Mesenchymal stem cell (in vitro differentiated cells and primary cell): ENCODE data around the gene MLXIP.

Experiments used
- DNase-seq: peaks from one replicate; pipeline ENCODE4 v3.0.0-alpha.2; 2013
- H2AFZ ChIP-seq: one replicate; pipeline ENCODE4 v1.6.1; 2013; ENCODE audit warnings: low read depth, mild to moderate bottlenecking, control low read depth, inconsistent platforms, low read length, moderate library complexity
- H2AK5ac ChIP-seq: 2 replicates; pipeline ENCODE4 v1.6.1; 2013; ENCODE audit warnings: low read length, moderate library complexity, mild to moderate bottlenecking, inconsistent platforms; ENCODE audit not compliant: severe bottlenecking
- H2BK120ac ChIP-seq: one replicate; pipeline ENCODE4 v1.6.1; 2013; ENCODE audit warnings: low read depth, mild to moderate bottlenecking, inconsistent platforms, low read length, moderate library complexity
- H2BK12ac ChIP-seq, 2 experiments: one replicate each; pipeline ENCODE4 v1.6.1; 2013; ENCODE audit warnings: inconsistent platforms in 2 of 2, low read length in 2 of 2, mild to moderate bottlenecking in 2 of 2, moderate library complexity in 2 of 2, control low read depth in 1 of 2
- H2BK15ac ChIP-seq: one replicate; pipeline ENCODE4 v1.6.1; 2013; ENCODE audit warnings: mild to moderate bottlenecking, low read depth, inconsistent platforms; ENCODE audit not compliant: poor library complexity, severe bottlenecking
- H2BK5ac ChIP-seq: 2 replicates; pipeline ENCODE4 v1.6.1; 2013; ENCODE audit warnings: low read depth, mild to moderate bottlenecking, low read length, control low read depth, inconsistent platforms; ENCODE audit not compliant: poor library complexity, severe bottlenecking
- H3K14ac ChIP-seq, 2 experiments: one replicate each; pipeline ENCODE4 v1.6.1; 2013; ENCODE audit warnings: inconsistent platforms in 2 of 2, low read length in 2 of 2, control low read depth in 1 of 2, mild to moderate bottlenecking in 1 of 2, moderate library complexity in 1 of 2
- H3K18ac ChIP-seq, 2 experiments: one replicate each; pipeline ENCODE4 v1.6.1; 2013; ENCODE audit warnings: inconsistent platforms in 2 of 2, low read length in 2 of 2, control low read depth in 1 of 2, low read depth in 1 of 2, mild to moderate bottlenecking in 1 of 2
- H3K23ac ChIP-seq, 2 experiments: one replicate each; pipeline ENCODE4 v1.6.1; 2013; ENCODE audit warnings: inconsistent platforms in 2 of 2, low read length in 2 of 2, mild to moderate bottlenecking in 2 of 2, moderate library complexity in 2 of 2, control low read depth in 1 of 2
- H3K27ac ChIP-seq: 2 replicates; pipeline ENCODE4 v1.5.1; 2013; ENCODE audit warnings: mild to moderate bottlenecking, moderate library complexity, low read length, control low read depth, inconsistent platforms; ENCODE audit not compliant: poor library complexity, severe bottlenecking
- H3K27me3 ChIP-seq, 2 experiments: 2 replicates each; pipeline versions ENCODE4 v1.6.1 to v1.7.0; 2013; ENCODE audit warnings: low read length in 2 of 2, mild to moderate bottlenecking in 2 of 2, moderate library complexity in 2 of 2, control low read depth in 1 of 2, inconsistent platforms in 1 of 2; ENCODE audit not compliant: control insufficient read depth in 1 of 2, insufficient read depth in 1 of 2
- H3K36me3 ChIP-seq, 2 experiments: 2 replicates each; pipeline versions ENCODE4 v1.6.1 to v1.7.0; 2013; ENCODE audit warnings: low read length in 2 of 2, control low read depth in 1 of 2, inconsistent platforms in 1 of 2, low read depth in 1 of 2, mild to moderate bottlenecking in 1 of 2; ENCODE audit not compliant: insufficient read depth in 2 of 2, control insufficient read depth in 1 of 2
- H3K4ac ChIP-seq, 2 experiments: one replicate each; pipeline ENCODE4 v1.6.1; 2013; ENCODE audit warnings: inconsistent platforms in 2 of 2, low read length in 2 of 2, mild to moderate bottlenecking in 2 of 2, moderate library complexity in 2 of 2, control low read depth in 1 of 2, low read depth in 1 of 2
- H3K4me1 ChIP-seq: 2 replicates; pipeline ENCODE4 v1.6.1; 2013; ENCODE audit warnings: low read depth, low read length, control low read depth; ENCODE audit not compliant: control insufficient read depth, insufficient read depth
- H3K4me2 ChIP-seq: 2 replicates; pipeline ENCODE4 v1.6.1; 2013; ENCODE audit warnings: low read length, mild to moderate bottlenecking, inconsistent platforms; ENCODE audit not compliant: poor library complexity, severe bottlenecking
- H3K4me3 ChIP-seq, 2 experiments: 2 replicates each; pipeline versions ENCODE4 v1.5.1 to v1.7.0; 2013; ENCODE audit warnings: low read length in 2 of 2, mild to moderate bottlenecking in 2 of 2, control low read depth in 1 of 2, low read depth in 1 of 2; ENCODE audit not compliant: insufficient read depth in 1 of 2
- H3K79me1 ChIP-seq: replicated peaks from 2 replicates; pipeline ENCODE4 v1.6.1; 2013; ENCODE audit warnings: mild to moderate bottlenecking, control low read depth, low read length, inconsistent platforms; ENCODE audit not compliant: poor library complexity, severe bottlenecking
- H3K9ac ChIP-seq: 2 replicates; pipeline ENCODE4 v1.7.0; 2013; ENCODE audit warnings: mild to moderate bottlenecking, low read length, moderate library complexity
- H3K9me3 ChIP-seq: 2 replicates; pipeline ENCODE4 v1.7.0; 2013; ENCODE audit warnings: mild to moderate bottlenecking, low read length; ENCODE audit not compliant: control insufficient read depth
- H4K8ac ChIP-seq: one replicate; pipeline ENCODE4 v1.6.1; 2013; ENCODE audit warnings: inconsistent platforms, mild to moderate bottlenecking, low read length, moderate library complexity
- H4K91ac ChIP-seq: one replicate; pipeline ENCODE4 v1.6.1; 2013; ENCODE audit warnings: mild to moderate bottlenecking, low read length, inconsistent platforms
- WGBS: methylation state at CpG from one replicate; pipeline ENCODE4 v1.1.7; 2013; ENCODE audit warnings: mixed read lengths; 5-methylcytosine and 5-hydroxymethylcytosine counted together

Gene MLXIP

GRCh38 chr12:122133192-122133950 lies 54.8 kb downstream of the MLXIP start:
- H3K79me1 ChIP-seq: peaks cover 5% of the 10 kb centered on the region
- no peak overlapping the region for H2BK5ac ChIP-seq
- H3K9ac ChIP-seq: no peak overlapping the region
- 93% methylated on average over 28 of the region's 28 CpGs for WGBS
- no peak overlapping the region for H4K91ac ChIP-seq
- no peak overlapping the region for H3K4me3 ChIP-seq
- H2AFZ ChIP-seq: no peak overlapping the region
- peaks cover 23% of the 10 kb centered on the region for H3K4me1 ChIP-seq
- peaks cover 79 to 82% of the 10 kb centered on the region in 2 experiments for H3K36me3 ChIP-seq
- no peak overlapping the region for H2BK120ac ChIP-seq
- no peak overlapping the region for H3K27ac ChIP-seq
- H2AK5ac ChIP-seq: no peak overlapping the region
- H3K23ac ChIP-seq: no peak overlapping the region
- H3K4me2 ChIP-seq: no peak overlapping the region
- no peak for DNase-seq
- H4K8ac ChIP-seq: no peak overlapping the region
- H3K18ac ChIP-seq: no peak overlapping the region
- no peaks in the 10 kb centered on the region for H3K9me3 ChIP-seq
- no peak overlapping the region for H2BK15ac ChIP-seq
- H3K14ac ChIP-seq: no peak overlapping the region
- H2BK12ac ChIP-seq: no peak overlapping the region
- no peak overlapping the region for H3K4ac ChIP-seq
- H3K27me3 ChIP-seq: no peaks in the 10 kb centered on the region

- 97% methylated on average over 18 of the region's 18 CpGs for WGBS
- H3K79me1 ChIP-seq: peaks cover 2% of the 10 kb centered on the region
- no peak overlapping the region for H2BK120ac ChIP-seq
- H2BK5ac ChIP-seq: no peak overlapping the region
- H3K23ac ChIP-seq: no peak overlapping the region
- no peak overlapping the region for H3K4ac ChIP-seq
- no peak overlapping the region for H2AFZ ChIP-seq
- no peak overlapping the region for H3K14ac ChIP-seq
- DNase-seq: no peak
- H3K27me3 ChIP-seq: no peaks in the 10 kb centered on the region
- no peak overlapping the region for H3K4me3 ChIP-seq
- H4K8ac ChIP-seq: no peak overlapping the region
- no peak overlapping the region for H3K4me2 ChIP-seq
- H4K91ac ChIP-seq: no peak overlapping the region
- H2BK15ac ChIP-seq: no peak overlapping the region
- no peak overlapping the region for H3K18ac ChIP-seq
- no peak overlapping the region for H3K9ac ChIP-seq
- no peaks in the 10 kb centered on the region for H3K9me3 ChIP-seq
- no peak overlapping the region for H3K27ac ChIP-seq
- no peak overlapping the region for H2BK12ac ChIP-seq
- H3K4me1 ChIP-seq: peaks cover 3% of the 10 kb centered on the region
- peaks cover 74 to 75% of the 10 kb centered on the region in 2 experiments for H3K36me3 ChIP-seq
- no peak overlapping the region for H2AK5ac ChIP-seq
Observed at GRCh38 chr12:122135437-122136031, 57.0 kb downstream of the MLXIP start.

DNA sequence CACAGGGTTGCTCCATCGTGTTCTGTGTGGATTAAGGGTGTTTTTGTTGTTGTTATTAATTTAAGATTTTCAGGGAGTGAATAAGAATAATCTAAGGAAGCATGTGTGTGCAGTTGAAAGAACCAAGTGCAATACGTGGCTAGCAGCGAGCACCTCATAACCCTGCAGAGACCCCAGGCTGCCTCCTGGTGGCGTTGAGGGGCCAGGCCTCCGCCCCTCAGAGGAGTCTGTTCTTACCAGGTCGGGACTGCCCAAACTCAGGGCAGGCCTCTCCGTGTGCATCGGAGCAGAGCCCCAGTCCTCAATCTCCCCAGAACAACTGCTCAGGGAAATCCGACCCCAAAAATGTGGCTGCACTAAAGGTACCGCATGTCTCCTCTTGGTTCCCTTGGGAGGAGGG lies 58.7 kb downstream of the MLXIP start:
- Histone ChIP-seq H3K18ac (no peak overlapping the region), H4K91ac (no peak overlapping the region), H3K36me3 (peaks cover 81% of the 10 kb centered on the region in 2 experiments), H3K14ac (no peak overlapping the region), H3K4ac (no peak overlapping the region), H2AFZ (no peak overlapping the region), H4K8ac (no peak overlapping the region), H2AK5ac (no peak overlapping the region), H3K4me3 (no peak overlapping the region), H3K4me1 (no peaks in the 10 kb centered on the region), H2BK12ac (no peak overlapping the region), H3K4me2 (no peak overlapping the region), H2BK15ac (no peak overlapping the region), H3K27me3 (no peaks in the 10 kb centered on the region), H3K79me1 (peaks cover 2% of the 10 kb centered on the region), H3K27ac (no peak overlapping the region), H2BK5ac (no peak overlapping the region), H3K23ac (no peak overlapping the region), H3K9ac (no peak overlapping the region), H2BK120ac (no peak overlapping the region), H3K9me3 (no peaks in the 10 kb centered on the region)
- DNase-seq: no peak
- 67% methylated on average over 8 of the region's 10 CpGs for WGBS

DNA sequence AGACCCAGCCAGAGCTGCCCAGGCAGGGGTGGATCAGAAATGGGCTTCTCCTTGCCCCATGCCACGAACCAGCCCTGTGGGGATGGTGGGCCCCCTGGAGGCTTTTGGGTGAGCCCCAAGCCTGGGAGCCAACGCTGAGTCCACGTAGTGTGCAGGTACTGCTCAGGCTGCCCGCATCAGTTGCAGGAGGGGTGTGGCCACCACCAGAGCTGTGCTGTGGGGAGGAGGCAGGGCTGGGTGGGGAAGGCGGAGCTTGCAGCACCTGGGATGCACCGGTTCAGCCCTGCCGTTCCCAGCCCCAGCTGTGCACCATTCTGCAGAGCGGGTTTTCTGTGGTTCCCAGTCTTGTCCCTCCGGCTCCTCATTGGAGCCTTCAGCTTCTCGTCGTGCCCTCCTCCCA lies 59.1 kb downstream of the MLXIP start:
- H3K4me2 ChIP-seq: no peak overlapping the region
- H3K4me1 ChIP-seq: no peaks in the 10 kb centered on the region
- no peak overlapping the region for H2AK5ac ChIP-seq
- H3K36me3 ChIP-seq: peaks cover 81% of the 10 kb centered on the region in 2 experiments
- no peak overlapping the region for H3K9ac ChIP-seq
- 86% methylated on average over 11 of the region's 11 CpGs for WGBS
- H2BK15ac ChIP-seq: no peak overlapping the region
- no peak overlapping the region for H4K91ac ChIP-seq
- no peaks in the 10 kb centered on the region for H3K27me3 ChIP-seq
- no peak overlapping the region for H3K4ac ChIP-seq
- H3K9me3 ChIP-seq: no peaks in the 10 kb centered on the region
- H2BK120ac ChIP-seq: no peak overlapping the region
- DNase-seq: no peak
- H3K18ac ChIP-seq: no peak overlapping the region
- H3K4me3 ChIP-seq: no peak overlapping the region
- no peak overlapping the region for H3K27ac ChIP-seq
- no peak overlapping the region for H2BK5ac ChIP-seq
- no peak overlapping the region for H2AFZ ChIP-seq
- no peak overlapping the region for H2BK12ac ChIP-seq
- peaks cover 2% of the 10 kb centered on the region for H3K79me1 ChIP-seq
- H3K23ac ChIP-seq: no peak overlapping the region
- no peak overlapping the region for H3K14ac ChIP-seq
- no peak overlapping the region for H4K8ac ChIP-seq
